HG03039 (cell line): ENCODE measurements around the gene FHOD3.

Source experiments
- ATAC-seq: cut with Tn5 transposase; IDR thresholded peaks from one replicate; pipeline ENCODE4 v1.9.1; 2021; ENCODE audit warnings: mild to moderate bottlenecking, moderate library complexity; ENCODE audit not compliant: unreplicated experiment

Gene FHOD3

GRCh38 chr18:36465276-36465675 lies 167.8 kb downstream of the FHOD3 start:
- ATAC-seq: no peak

GRCh38 chr18:36465970-36466369 lies 168.5 kb downstream of the FHOD3 start:
- ATAC-seq: no peak

GRCh38 chr18:36467614-36468013 lies 170.1 kb downstream of the FHOD3 start:
- no peak for ATAC-seq

GRCh38 chr18:36468161-36468560 lies 170.6 kb downstream of the FHOD3 start:
- no peak for ATAC-seq

GRCh38 chr18:36469461-36469860 lies 171.9 kb downstream of the FHOD3 start:
- no peak for ATAC-seq

- no peak for ATAC-seq
Observed at GRCh38 chr18:36470896-36471295, 173.4 kb downstream of the FHOD3 start.

- no peak for ATAC-seq
Observed at GRCh38 chr18:36471393-36471792, 173.9 kb downstream of the FHOD3 start.

- ATAC-seq: no peak
Observed at GRCh38 chr18:36476433-36476832, 178.9 kb downstream of the FHOD3 start.

GRCh38 chr18:36477776-36478175 lies 180.3 kb downstream of the FHOD3 start:
- no peak for ATAC-seq

- no peak for ATAC-seq
Observed at GRCh38 chr18:36481201-36481657, 183.7 kb downstream of the FHOD3 start.

- no peak for ATAC-seq
Observed at GRCh38 chr18:36481935-36482334, 184.4 kb downstream of the FHOD3 start.

- ATAC-seq: no peak
Observed at GRCh38 chr18:36484591-36484990, 187.1 kb downstream of the FHOD3 start.

GRCh38 chr18:36485772-36486171 lies 188.3 kb downstream of the FHOD3 start:
- no peak for ATAC-seq

- ATAC-seq: no peak
Observed at GRCh38 chr18:36488131-36488530, 190.6 kb downstream of the FHOD3 start.

GRCh38 chr18:36490897-36491296 lies 193.4 kb downstream of the FHOD3 start:
- ATAC-seq: no peak

GRCh38 chr18:36492604-36493329 lies 195.3 kb downstream of the FHOD3 start:
- no peak for ATAC-seq

- no peak for ATAC-seq
Observed at GRCh38 chr18:36493349-36494159, 196.0 kb downstream of the FHOD3 start.

GRCh38 chr18:36494160-36494437 lies 196.6 kb downstream of the FHOD3 start:
- no peak for ATAC-seq

GRCh38 chr18:36496022-36496421 lies 198.5 kb downstream of the FHOD3 start:
- no peak for ATAC-seq

- ATAC-seq: peak; percentile 82
Observed at GRCh38 chr18:36499938-36500337, 202.4 kb downstream of the FHOD3 start.

GRCh38 chr18:36501100-36501499 lies 203.6 kb downstream of the FHOD3 start:
- ATAC-seq: no peak

- no peak for ATAC-seq
Observed at GRCh38 chr18:36503477-36503876, 206.0 kb downstream of the FHOD3 start.
